ENCODE measurements around the gene NUCB1.
"Not testable (repeated sequence)": the region's sequence is repeated elsewhere in the genome, so short reads cannot be mapped to it uniquely, and the experiment has no call there.

NUCB1 gene

DNA sequence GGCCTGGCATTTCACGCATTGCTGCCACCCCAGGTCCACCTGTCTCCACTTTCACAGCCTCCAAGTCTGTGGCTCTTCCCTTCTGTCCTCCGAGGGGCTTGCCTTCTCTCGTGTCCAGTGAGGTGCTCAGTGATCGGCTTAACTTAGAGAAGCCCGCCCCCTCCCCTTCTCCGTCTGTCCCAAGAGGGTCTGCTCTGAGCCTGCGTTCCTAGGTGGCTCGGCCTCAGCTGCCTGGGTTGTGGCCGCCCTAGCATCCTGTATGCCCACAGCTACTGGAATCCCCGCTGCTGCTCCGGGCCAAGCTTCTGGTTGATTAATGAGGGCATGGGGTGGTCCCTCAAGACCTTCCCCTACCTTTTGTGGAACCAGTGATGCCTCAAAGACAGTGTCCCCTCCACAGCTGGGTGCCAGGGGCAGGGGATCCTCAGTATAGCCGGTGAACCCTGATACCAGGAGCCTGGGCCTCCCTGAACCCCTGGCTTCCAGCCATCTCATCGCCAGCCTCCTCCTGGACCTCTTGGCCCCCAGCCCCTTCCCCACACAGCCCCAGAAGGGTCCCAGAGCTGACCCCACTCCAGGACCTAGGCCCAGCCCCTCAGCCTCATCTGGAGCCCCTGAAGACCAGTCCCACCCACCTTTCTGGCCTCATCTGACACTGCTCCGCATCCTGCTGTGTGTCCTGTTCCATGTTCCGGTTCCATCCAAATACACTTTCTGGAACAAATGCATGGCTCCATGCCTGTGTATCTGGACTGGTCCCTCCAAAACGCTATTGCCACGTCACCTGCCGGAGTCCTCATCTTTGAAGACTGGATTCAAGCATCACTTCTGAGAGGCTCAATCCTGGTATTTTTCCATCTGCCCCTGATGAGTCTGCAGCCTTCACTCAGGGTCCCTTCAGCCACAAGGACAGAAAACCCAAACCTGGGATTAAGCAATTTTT is 22.7 kb downstream of the NUCB1 start:
- no peak for DNase-seq (ENCODE audit: low spot score in 2 of 2)
- in situ Hi-C loops (cut with MboI; ENCODE audit: low sequenced_read_pairs): no loop called here
- peaks cover 26% of the 10 kb centered on the region for H3K36me3 ChIP-seq (replicated peaks)
- no peak overlapping the region for H3K4me3 ChIP-seq
- H3K9me3 ChIP-seq: no peaks in the 10 kb centered on the region
- no peaks in the 10 kb centered on the region for H3K4me1 ChIP-seq
- H3K27me3 ChIP-seq (ENCODE audit: low read depth): no peaks in the 10 kb centered on the region

- DNase-seq (ENCODE audit: low spot score in 2 of 2): no peak
- no peaks in the 10 kb centered on the region for H3K27me3 ChIP-seq (ENCODE audit: low read depth)
- peaks cover 10% of the 10 kb centered on the region for H3K36me3 ChIP-seq (replicated peaks)
- in situ Hi-C loops (cut with MboI; ENCODE audit: low sequenced_read_pairs): no loop called here
- no peaks in the 10 kb centered on the region for H3K9me3 ChIP-seq
- H3K4me1 ChIP-seq: no peaks in the 10 kb centered on the region
- H3K4me3 ChIP-seq: no peak overlapping the region
Measured at GRCh38 chr19:48925240-48925843, 25.2 kb downstream of the NUCB1 start.

- DNase-seq (ENCODE audit: low spot score in 2 of 2); H3K9me3 ChIP-seq; H3K36me3 ChIP-seq (replicated peaks); H3K4me3 ChIP-seq; H3K4me1 ChIP-seq; H3K27me3 ChIP-seq (ENCODE audit: low read depth); in situ Hi-C loops (cut with MboI; ENCODE audit: low sequenced_read_pairs): not testable (repeated sequence)
Measured at GRCh38 chr19:48925890-48926289, 25.8 kb downstream of the NUCB1 start.

DNA sequence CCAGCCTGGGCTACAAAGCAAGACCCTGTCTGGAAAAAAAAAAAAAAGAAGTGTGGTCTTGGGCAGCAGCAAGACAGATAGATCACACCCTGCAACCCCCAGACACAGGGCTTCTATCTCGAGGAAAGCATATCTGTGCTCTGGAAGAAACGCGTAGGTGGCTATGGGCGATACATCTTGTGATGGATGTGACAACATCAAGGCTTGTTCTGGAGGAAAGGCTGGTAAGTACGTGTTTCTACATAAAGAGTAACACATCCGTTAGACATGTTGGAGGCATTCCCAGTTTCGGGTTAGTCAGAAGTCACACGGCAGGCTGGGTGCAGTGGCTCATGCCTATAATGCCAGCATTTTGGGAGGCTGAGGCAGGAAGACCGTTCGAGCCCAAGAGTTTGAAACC is 26.8 kb downstream of the NUCB1 start:
- Histone ChIP-seq H3K4me1 (no peaks in the 10 kb centered on the region), H3K27me3 (ENCODE audit: low read depth) (no peaks in the 10 kb centered on the region), H3K9me3 (no peaks in the 10 kb centered on the region), H3K36me3 (replicated peaks) (no peaks in the 10 kb centered on the region; the same call in 1 of the 2 replicates), H3K4me3 (no peak overlapping the region)
- no peak for DNase-seq (ENCODE audit: low spot score in 2 of 2)
- in situ Hi-C loops (cut with MboI; ENCODE audit: low sequenced_read_pairs): no loop called here

- in situ Hi-C loops (cut with MboI; ENCODE audit: low sequenced_read_pairs); H3K9me3 ChIP-seq; DNase-seq (ENCODE audit: low spot score in 2 of 2): not testable (repeated sequence)
Measured at GRCh38 chr19:48927692-48928091, 27.6 kb downstream of the NUCB1 start.

DNA sequence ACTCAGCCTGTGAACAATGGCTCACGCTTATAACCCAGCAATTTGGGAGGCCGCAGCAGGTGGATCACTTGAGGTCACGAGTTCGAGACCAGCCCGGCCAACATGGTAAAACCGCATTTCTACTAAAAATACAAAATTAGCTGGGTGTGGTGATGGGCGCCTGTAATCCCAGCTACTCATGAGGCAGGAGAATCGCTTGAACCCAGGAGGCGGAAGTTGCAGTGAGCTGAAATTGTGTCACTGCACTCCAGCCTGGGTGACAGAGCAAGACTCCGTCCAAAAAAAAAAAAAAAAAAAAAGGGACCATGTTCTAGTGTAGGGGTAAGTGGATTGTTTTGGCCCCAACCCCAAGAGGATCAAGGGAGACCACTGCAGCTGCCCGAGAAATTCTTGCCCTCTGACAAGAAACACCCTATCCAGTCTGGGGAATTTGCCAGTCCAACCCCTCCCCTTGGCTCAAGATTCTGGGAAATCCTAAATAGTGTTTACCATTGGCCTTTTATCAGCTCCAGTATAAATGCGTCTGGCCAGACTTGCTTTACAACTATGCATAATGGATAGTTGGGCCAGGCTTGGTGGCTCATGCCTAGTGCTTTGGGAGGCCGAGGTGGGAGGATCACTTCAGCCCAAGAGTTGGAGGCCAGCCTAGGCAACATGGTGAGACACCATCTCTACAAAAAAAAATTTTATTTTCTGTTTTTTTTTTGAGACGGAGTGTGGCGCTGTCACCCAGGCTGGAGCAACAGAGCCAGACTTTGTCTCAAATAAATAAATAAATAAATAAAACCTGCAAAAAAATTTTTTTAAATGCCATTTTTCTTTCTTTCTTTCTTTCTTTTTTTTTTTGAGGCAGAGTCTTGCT is 28.3 kb downstream of the NUCB1 start:
- peaks cover 5% of the 10 kb centered on the region for H3K4me1 ChIP-seq
- no peak for DNase-seq (ENCODE audit: low spot score in 2 of 2)
- in situ Hi-C loops (cut with MboI; ENCODE audit: low sequenced_read_pairs): no loop called here

More at GRCh38 chr19:48927692-48928091, 27.6 kb downstream of the NUCB1 start:
- not testable (repeated sequence) for H3K4me1 ChIP-seq; H3K4me3 ChIP-seq; H3K27me3 ChIP-seq (ENCODE audit: low read depth); H3K36me3 ChIP-seq (replicated peaks)

DNA sequence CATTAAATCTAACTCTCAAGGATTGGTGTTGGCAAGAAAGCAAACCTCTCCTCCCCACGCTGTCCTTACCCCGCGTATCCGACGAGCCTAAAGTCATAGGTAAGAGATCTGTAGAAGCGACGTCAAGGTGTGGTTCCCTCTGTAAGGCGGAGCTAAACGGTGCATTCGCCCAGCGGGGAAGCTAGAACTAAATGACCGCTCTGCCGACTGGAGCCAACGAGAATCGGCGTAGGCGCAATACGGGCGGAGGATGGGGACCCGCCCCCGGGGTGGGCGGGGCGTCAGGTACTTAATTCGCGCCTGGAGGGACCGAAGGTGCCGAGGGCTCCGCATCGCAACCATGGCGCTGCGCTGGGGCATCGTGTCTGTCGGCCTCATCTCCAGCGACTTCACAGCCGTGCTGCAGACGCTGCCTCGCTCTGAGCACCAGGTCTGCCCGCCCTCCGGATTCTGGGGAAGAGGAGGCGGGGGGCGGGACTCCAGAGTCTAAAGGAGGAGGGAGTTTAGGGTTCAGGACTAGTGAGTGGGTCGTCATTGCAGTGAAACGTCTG is 33.3 kb downstream of the NUCB1 start, which contains the start of gene DHDH:
TSS of gene DHDH (plus strand) at position 318 of the 551 bp plus-strand sequence. CDS start at position 341, 23 bp downstream.
- peaks cover 8% of the 10 kb centered on the region for H3K4me1 ChIP-seq
- H3K27me3 ChIP-seq (ENCODE audit: low read depth): no peaks in the 10 kb centered on the region
- H3K9me3 ChIP-seq: no peaks in the 10 kb centered on the region
- H3K36me3 ChIP-seq (replicated peaks): no peaks in the 10 kb centered on the region
- DNase-seq (ENCODE audit: low spot score in 2 of 2): peak; percentile 84 to 93
- H3K4me3 ChIP-seq: peak within 1 kb of the TSS; percentile 34
- in situ Hi-C loops (cut with MboI; ENCODE audit: low sequenced_read_pairs): no loop called here

More for the DNA sequence above, 28.3 kb downstream of the NUCB1 start:
- H3K27me3 ChIP-seq (ENCODE audit: low read depth): no peaks in the 10 kb centered on the region
- no peaks in the 10 kb centered on the region for H3K9me3 ChIP-seq
- no peak overlapping the region for H3K4me3 ChIP-seq
- no peaks in the 10 kb centered on the region for H3K36me3 ChIP-seq (replicated peaks)

- DNase-seq (ENCODE audit: low spot score in 2 of 2): no peak
- in situ Hi-C loops (cut with MboI; ENCODE audit: low sequenced_read_pairs): no loop called here
- H3K4me3 ChIP-seq: no peak overlapping the region
- no peaks in the 10 kb centered on the region for H3K27me3 ChIP-seq (ENCODE audit: low read depth)
- no peaks in the 10 kb centered on the region for H3K36me3 ChIP-seq (replicated peaks)
- peaks cover 8% of the 10 kb centered on the region for H3K4me1 ChIP-seq
- H3K9me3 ChIP-seq: no peaks in the 10 kb centered on the region
Measured at GRCh38 chr19:48934837-48935236, 34.7 kb downstream of the NUCB1 start.

DNA sequence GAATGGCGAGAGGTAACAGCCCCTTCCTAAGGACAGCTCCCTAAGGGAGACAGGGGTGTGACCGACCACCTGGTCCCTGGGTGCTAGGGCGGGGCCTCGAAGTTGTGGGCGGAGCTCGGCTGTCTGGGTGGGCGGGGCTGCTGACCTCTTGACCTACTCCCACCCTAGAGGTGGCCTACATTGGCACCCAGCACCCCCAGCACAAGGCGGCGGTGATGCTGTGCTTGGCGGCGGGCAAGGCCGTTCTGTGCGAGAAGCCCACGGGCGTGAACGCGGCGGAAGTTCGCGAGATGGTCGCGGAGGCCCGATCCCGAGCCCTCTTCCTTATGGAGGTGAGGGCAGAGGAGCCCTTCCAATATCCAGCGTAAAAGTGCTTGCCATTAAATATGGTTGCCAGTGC is 35.8 kb downstream of the NUCB1 start:
- no peak overlapping the region for H3K4me3 ChIP-seq
- no peaks in the 10 kb centered on the region for H3K9me3 ChIP-seq
- no peaks in the 10 kb centered on the region for H3K27me3 ChIP-seq (ENCODE audit: low read depth)
- in situ Hi-C loops (cut with MboI; ENCODE audit: low sequenced_read_pairs): no loop called here
- peaks cover 8% of the 10 kb centered on the region for H3K4me1 ChIP-seq
- no peak for DNase-seq (ENCODE audit: low spot score in 2 of 2)
- H3K36me3 ChIP-seq (replicated peaks): no peaks in the 10 kb centered on the region

DNA sequence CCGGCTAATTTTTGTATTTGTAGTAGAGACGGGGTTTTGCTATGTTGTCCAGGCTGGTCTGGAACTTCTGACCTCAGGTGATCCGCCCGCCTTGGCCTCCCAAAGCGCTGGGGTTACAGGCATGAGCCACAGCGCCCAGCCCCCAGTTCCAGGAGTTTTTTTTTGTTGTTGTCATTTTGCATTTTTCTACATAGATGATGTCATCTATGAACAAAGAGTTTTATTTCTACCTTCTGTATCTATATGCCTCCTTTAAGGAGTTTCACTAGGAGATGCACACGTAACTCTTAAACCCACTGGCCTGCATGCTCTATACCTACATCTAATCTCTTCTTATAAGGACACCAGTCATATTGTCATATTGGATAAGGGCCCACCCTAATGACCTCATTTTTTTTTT is 38.1 kb downstream of the NUCB1 start:
- Histone ChIP-seq H3K36me3 (replicated peaks) (no peaks in the 10 kb centered on the region), H3K27me3 (ENCODE audit: low read depth) (no peaks in the 10 kb centered on the region), H3K4me3 (no peak overlapping the region), H3K4me1 (peaks cover 4% of the 10 kb centered on the region), H3K9me3 (no peaks in the 10 kb centered on the region)
- no peak for DNase-seq (ENCODE audit: low spot score in 2 of 2)
- in situ Hi-C loops (cut with MboI; ENCODE audit: low sequenced_read_pairs): no loop called here

DNA sequence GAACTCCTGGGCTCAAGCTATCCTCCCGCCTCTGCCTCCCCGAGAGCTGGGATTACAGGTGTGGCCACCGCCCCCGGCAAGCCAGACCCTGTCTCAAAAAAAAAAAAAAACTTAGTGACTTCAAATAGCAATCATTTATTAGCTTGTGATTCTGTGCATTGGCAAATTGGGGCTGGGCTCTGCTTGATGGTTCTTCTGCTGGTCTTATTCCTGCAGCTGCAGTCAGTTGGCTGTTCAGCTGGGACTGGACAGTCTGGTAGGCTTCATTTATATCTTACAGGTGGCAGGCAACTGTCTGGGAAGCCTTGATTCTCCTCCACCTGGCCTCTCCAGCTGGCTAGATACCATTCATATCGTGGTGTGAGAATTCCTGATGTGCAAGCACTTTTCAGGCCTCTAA is 40.8 kb downstream of the NUCB1 start:
- H3K9me3 ChIP-seq: no peaks in the 10 kb centered on the region
- in situ Hi-C loops (cut with MboI; ENCODE audit: low sequenced_read_pairs): no loop called here
- no peaks in the 10 kb centered on the region for H3K27me3 ChIP-seq (ENCODE audit: low read depth)
- H3K36me3 ChIP-seq (replicated peaks): no peaks in the 10 kb centered on the region
- no peaks in the 10 kb centered on the region for H3K4me1 ChIP-seq
- H3K4me3 ChIP-seq: no peak overlapping the region
- DNase-seq (ENCODE audit: low spot score in 2 of 2): no peak

DNA sequence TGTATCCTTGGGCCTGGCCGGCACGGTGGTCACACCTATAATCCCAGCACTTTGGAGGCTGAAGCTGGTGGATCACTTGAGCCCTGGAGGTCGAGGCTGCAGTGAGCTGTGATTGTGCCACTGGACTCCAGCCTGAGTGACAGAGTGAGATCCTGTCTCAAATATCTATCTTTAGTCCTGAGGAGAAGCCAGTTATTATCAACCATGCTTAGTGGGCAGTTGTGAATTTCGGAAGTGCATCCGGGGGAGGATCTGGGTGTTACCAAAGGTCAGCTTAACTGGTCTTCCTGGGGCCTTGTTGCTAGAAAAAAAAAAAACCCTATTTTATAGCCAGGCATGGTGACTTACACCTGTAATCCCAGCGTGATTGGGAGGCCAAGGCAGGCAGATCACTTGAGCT is 43.0 kb downstream of the NUCB1 start:
- Histone ChIP-seq H3K36me3 (replicated peaks) (no peaks in the 10 kb centered on the region), H3K4me1 (no peaks in the 10 kb centered on the region), H3K4me3 (no peak overlapping the region), H3K27me3 (ENCODE audit: low read depth) (no peaks in the 10 kb centered on the region), H3K9me3 (peaks cover 7% of the 10 kb centered on the region; the same call in 1 of the 2 replicates)
- in situ Hi-C loops (cut with MboI; ENCODE audit: low sequenced_read_pairs): no loop called here
- DNase-seq (ENCODE audit: low spot score in 2 of 2): no peak

DNA sequence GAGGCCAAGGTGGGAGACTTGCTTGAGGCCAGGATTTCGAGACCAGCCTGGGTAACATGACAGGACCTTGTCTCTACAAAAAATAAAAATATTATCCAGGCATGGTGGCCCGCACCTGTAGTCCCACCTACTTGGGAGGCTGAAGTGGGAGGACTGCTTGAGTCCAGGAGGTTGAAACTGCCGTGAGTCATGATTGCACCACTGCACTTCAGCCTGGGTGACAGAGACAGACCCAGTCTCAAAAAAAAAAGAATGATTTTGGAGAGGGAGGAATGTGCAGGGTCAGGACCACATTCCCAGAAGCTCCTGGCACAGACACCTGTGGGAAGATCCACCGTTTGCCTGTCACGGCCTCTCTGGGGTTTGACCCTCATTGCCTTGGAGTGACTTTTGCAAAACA is 45.3 kb downstream of the NUCB1 start:
- Histone ChIP-seq H3K4me1 (no peaks in the 10 kb centered on the region), H3K9me3 (peaks cover 7% of the 10 kb centered on the region; the same call in 1 of the 2 replicates), H3K4me3 (no peak overlapping the region), H3K27me3 (ENCODE audit: low read depth) (no peaks in the 10 kb centered on the region), H3K36me3 (replicated peaks) (no peaks in the 10 kb centered on the region)
- in situ Hi-C loops (cut with MboI; ENCODE audit: low sequenced_read_pairs): no loop called here
- no peak for DNase-seq (ENCODE audit: low spot score in 2 of 2)
